GM19351 (cell line): Measurements from ENCODE around the gene UMODL1.

Source experiments
- ATAC-seq: cut with Tn5 transposase; IDR thresholded peaks from one replicate; pipeline ENCODE4 v1.9.1; 2021; ENCODE audit warnings: mild to moderate bottlenecking, moderate library complexity; ENCODE audit not compliant: unreplicated experiment

Gene UMODL1

DNA sequence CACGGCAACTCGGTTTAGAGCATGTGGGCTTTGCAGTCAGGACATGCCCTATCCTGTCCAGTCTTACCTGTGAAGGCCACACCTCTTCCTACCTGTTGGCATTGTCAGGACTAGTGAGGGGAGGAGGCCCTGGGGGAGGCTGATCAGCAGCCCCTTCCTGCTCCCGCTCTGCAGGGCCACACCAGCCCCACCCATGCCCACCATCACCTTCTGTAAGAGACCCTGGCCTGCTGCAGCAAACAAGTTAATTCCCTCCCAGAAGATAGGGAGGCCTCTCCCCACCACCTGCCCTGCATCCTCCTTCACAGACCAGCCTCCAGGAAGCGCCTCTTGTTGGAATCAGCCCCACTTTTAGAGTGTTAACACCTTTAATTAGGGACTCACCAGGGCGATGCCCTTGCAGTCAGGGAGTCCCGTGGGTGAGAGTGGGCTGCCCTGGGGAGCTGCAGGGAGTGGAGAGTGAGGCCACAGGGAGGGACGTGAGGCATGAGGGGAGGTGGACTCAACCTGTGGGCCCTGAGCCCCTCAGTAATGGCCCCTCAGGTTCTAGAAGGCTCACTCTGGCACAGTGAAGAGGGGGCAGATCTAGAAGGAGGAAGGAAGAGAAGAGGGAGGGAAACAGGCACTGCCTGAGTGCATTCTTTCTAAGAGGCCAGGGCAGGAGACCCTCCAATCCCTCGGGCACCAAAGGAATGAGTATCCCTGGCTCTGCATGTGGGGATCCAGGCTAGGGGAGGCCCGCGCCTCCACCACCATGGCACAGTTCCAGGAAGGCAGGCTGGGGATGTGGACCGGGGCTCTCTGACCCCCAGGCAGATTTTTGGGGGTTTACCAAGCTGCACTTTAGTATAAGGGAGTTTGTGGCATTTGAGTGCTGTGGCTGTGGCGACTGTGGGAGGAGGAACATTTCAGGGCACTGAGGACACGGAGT, 8.2 kb downstream of the UMODL1 start:
- ATAC-seq, result no peak

DNA sequence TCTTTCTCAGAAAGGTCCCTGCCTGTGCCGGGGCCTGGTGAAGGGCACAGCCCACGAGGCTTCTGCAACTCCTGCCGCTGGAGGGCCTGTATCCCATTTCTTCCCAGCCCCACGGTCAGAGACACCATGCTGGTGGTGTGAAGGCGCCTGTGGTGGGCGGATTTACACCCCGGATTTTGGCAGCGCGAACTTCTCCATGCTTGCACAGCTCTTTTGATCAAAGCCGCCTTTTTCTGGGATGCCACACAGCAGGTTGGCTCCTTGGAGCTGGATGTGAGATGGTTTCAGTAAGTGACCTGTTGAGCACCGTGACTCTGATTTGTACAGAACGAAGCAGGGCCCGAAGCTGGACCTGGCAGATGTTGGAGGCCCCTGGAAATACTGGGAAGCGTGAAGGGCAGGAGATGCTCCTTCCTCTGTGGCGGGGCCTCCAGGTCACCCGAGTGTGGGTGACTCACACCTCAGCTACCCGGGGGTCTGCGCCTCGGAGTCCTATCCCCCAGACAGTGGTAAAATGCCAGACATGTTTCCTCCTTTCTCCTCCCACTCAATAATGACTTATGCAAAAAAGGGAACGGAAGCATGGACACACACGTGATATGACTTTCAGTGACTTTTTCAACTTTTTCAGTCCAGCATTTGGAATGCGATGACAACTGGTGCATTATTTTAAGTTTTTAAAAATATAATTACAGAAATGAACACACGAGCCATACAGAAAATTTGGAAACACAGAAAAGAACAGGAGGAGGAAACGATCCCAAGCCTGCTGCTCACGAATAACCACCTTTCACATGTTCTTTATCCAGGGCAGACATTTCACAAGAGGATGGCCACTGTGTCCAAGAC, 9.0 kb downstream of the UMODL1 start:
- ATAC-seq, result no peak

DNA sequence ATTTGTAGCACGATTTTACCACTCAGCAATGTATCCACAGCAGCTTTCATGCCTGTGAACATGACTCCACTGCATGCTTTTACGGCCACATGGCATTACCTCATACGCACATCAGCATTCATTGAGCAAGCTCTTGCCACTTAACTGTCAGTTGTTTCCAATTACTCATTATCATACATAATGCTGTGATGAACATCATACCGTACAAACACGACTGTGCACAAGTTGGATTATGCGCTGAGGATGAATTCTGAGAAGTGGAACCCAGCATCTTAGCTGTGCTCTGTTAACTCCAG, 9.6 kb downstream of the UMODL1 start:
- ATAC-seq, result no peak

DNA sequence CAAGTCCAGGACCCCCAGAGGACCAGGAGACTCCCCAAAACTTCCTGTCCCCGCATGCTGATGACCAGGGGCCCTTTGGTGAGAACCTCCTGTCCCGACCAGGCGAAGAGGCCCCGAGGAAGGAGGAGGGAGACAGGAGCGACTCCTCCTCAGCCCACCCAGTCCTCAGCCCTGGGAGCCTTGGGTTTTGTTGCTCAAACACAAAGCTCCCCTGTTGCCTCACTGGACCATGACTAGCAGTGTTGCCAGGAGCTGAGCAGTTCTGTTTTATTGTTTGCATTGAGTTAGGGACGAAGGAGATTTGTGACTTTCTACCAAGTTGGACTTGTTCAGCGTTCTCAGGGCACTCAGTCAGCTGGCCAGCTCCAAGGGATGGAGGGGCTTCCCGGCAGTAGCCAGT, 10.0 kb downstream of the UMODL1 start:
- ATAC-seq, result no peak

DNA sequence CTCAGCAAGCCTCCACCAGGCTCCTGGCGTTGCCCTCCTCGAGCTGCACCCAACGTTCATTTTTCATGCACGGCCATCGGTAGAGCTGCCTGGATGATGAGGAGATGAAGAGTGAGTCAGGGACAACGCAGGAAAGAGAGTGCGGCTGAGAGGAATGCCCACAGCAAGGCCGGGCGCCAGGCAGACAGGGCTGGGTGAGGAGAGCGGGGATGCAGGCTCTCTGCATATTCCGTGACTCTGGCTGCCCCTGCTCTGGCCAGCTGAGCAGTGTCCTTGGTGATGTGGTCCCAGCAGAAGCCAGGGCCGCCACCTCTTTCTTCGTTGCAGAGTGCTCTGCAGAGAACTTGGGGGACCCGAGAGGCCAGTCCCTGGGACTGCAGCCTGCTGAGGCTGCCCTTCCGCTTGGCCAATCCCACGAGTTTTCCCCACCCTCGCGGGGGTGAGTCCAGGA, 10.8 kb downstream of the UMODL1 start:
- no peak for ATAC-seq

DNA sequence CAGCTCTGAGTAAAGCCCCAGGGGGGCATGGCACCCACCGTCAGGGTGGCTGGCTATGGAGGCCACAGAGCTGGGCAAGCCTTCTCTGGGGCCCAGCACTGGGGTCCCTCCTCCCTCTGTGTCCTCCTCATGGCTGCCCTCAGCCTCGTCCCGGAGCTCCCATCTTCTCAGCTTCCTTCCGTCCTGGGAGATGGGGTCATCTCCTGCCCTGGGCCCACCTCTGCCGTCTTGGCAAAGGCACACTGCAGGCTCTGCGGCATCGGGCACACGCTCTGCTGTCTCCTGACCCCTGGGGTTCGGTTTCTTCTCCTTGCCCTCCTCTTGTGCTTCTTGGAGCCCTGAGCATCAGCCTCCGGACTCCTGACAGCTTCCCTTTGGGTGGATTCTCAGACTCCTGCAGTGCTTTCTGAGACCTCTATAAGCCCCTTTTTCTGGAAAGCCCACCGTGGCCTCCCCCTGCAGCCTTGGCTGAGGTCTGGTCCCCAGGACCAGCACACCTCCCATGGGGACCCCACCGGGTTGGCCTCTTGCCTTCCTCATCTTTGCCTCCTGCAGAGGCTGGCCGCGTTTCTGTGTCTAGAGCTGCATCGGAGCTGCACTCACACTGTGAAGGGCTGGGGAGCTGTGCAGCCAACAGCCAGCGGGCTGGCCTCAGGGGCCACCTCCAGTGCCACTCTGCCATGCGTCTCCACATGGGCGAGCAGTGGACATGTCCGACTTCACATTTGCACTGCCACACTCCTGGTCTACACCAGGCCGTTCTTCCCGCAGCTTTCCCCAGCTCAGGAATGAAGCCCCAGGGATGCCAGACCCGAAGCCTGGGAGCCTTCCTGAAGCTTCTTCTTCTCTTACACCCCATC, 11.6 kb downstream of the UMODL1 start:
- ATAC-seq, result no peak

DNA sequence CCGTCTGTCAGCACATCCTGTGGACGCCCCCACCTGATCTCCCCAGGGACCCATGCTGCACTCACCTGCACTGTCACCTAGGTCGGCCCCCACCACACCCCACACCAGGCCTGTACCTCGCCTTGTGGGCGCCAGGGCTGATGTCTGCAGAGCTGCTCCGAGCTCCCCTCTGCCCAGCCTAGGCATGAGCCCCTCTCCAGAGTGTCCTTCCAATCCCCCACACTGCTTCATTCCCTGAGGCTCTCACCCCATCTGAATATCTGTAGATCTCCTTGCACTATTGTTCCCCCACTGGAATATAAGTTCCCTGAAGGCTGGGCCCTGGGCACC, 12.2 kb downstream of the UMODL1 start:
- no peak for ATAC-seq

DNA sequence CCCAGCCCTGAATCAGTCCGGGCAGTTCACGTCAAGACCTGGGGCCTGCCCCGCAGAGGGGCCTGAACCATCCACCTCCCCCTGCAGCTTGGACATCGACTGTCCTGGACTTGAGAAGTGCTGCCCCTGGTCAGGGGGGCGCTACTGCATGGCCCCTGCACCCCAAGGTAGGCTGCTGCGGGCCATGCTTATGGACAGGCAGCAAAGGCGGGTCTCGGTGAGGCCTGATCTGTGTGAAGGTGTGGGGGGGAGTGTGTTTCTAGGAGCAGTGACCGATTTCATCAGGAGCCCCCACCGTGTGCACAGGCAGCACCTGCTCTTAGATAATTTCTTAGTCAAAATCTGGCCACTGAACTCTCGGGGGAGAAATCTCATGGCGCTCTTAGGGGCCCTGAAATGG, 13.0 kb downstream of the UMODL1 start:
- ATAC-seq, result no peak

DNA sequence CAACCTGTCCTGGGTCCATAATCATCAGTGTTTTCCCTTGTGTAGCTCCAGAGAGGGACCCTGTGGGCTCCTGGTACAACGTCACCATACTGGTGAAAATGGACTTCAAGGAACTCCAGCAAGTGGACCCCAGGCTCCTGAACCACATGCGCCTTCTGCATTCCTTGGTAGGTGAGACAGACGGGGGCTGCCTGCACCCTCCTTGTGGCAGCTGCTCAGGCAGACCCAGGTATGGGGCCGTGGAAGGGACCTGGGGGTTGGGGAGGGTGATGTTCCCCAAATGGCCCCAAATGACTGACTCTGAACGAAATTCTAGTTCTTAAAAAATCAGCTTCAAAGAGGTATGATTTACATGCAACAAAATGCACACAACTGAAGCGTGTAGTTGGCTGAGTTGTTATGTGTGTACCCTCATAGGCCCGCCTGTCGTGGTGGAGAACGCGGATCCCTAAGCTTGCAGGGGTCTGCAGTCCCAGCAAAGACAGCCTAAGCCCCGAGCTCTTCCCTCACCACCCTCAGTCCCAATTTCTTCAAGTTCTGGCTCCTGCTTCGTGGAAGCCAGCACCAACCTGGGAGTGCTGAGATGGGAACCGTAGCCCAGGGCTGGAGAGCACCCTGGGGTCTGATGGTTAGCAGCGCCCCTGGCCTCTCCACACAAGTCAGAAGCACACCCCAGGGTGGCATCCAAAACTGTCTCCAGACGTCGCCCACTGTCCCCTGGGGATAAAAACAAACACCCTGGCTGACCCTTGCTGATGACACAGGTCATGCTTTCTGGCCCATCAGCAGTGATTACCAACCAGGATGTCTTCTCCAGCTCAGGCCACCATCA, 14.3 kb downstream of the UMODL1 start:
- no peak for ATAC-seq

DNA sequence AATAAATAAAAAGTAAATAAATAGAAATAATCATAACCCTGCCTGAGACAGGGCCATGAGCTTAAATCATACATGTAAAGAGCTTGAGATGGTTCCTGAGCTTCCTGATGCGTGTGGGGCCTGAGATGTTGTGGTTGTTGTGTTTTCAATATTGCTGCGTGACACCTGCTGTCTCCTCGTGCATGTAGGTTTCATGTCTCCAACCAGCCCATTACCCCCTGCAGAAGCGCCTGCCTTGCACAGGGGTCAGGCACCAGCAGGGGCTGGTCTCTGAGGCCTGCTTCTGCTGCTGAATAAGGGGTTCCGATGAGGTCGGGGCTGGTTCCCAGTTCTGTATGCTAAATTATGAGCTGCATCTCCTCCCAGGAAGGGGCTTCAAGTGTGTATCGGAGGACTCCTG, 15.9 kb downstream of the UMODL1 start:
- no peak for ATAC-seq

DNA sequence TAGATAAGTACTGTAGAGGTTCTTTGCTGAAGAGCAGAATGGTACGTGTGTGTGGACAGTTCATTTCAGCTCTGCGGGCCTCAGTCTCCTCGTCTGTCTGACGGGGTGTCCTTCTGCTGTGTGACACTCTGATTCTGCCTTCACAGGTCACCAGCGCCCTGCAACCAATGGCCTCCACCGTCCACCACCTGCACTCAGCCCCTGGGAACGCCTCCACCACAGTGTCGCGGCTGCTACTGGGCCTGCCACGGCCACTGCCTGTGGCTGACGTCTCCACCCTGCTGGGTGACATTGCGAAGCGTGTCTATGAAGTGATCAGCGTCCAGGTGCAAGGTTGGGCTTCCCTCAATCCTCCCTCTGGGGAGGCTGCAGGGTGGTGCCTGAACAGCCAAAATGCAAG, 17.0 kb downstream of the UMODL1 start:
- no peak for ATAC-seq

DNA sequence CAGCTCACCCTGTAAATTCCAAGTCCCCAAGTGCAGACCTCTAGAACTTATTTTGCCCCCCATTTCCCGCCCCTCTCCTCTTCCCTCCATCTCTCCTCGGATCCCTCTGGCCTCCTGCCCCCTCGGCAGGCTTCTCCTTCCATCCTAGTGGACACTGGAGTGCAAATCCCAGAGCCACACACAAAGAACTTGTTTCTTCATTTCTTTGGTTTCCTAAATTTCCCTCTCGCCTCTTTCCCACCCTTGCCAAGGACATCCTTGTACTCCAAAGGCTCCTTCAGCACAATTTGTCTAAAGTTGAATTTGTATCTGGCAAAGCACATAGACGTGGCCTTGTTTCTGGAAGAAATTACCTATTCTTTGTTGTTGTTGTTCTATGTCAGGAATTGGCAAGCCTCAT, 17.5 kb downstream of the UMODL1 start:
- ATAC-seq, result no peak

DNA sequence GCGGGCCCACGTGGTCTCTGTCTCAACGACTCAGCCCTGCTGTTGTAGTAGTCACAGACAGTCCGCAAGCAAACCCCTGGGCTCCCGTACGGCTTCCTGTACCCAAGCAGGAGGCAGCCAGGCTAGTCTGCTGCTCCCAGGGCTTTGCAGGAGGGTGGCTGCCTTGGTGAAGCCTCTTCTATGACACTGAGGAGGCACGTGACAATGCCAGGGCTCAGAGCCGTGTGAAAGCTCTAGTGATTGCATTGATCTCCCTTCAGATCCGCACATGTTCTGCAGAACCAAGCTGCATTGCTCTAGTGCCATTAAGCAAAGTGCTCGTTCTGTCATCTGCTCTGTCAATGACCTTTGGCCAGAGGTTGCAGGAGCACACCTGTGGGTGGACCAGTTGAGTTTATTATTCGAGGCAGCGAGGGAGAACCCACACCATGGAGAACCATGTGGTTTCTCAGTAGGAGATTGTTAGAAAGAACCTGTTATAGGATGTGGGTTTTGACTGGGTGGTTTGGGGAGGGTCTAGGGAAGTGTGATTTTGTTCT, 18.0 kb downstream of the UMODL1 start:
- no peak for ATAC-seq

DNA sequence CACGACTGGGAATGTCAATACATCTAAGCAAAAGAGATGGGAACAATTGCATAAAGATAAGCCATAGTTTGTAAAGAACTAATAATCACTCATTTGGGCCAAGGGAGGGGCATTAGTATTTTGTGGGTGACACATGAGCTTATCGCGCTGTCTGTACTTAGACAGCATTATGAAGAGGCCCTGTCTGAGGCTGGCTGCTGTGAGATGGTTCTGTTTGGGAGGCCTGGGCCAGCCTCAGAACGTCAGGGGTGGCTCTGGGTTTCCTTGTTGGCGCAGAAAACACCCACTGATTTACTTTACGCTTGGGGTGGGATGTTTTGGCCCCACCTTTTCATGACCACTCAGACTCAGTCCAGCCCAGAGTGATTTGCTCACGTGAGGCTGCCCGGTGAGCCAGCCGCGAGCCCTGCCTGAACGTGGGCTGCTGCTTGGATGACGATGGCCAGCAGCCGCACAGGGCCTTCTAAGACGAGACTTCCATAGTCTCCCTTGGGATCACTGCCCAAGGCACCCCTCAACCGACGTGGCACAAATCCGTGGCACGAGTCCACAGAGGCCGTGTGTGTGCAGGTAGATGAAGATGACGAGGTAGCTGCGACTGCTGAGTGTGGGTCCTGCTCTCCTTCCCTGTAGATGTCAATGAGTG, 18.7 kb downstream of the UMODL1 start:
- ATAC-seq, result no peak

DNA sequence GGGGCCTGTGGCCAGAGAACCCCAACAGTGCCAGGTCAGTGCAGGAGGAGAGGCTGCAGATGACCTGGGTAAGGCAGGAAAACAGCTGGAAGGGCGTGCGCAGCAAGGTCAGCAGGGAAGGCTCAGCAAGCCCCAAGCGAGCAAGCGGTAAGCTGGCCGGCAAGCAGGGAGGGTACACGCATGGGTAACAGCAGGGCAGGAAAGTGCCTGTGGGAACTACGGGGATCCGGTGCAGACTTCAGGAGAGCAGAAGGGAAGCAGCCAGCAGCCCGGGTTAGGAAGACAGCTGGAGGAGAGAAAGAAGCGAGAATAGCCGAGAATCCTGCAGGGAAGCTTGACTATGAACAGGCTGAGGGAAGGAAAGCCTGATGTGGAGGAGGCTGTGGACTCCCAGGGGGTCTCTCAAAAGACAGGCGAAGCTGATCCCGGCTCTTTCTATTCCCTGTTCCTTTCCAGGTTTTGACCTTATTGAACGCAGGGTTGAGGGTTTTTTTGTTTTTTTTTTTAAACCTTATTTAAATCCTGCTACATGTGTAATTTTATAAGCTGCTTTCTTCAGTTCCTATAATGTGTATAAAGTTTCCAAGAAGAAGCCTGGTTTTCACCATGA, 20.9 kb downstream of the UMODL1 start:
- ATAC-seq, result no peak

DNA sequence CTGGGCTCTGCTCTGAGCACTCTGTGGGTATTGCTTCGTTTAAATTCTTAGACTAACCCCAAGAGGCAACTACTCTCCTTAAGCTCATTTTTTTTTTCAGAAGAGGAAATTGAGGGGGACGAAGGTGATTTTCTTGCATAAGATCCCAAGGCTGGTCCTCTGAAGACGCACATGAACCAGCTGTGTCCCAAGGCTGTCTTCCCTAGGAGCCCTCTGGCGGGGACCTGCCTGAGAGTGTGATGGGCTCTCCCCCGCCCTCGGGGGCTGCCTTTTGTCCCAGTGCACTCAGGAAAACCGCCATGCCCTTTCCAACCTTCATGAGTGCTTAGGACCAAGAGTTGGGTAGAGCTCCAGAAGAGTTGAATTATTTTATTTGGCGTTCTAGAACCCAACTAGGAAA, 21.7 kb downstream of the UMODL1 start:
- no peak for ATAC-seq

DNA sequence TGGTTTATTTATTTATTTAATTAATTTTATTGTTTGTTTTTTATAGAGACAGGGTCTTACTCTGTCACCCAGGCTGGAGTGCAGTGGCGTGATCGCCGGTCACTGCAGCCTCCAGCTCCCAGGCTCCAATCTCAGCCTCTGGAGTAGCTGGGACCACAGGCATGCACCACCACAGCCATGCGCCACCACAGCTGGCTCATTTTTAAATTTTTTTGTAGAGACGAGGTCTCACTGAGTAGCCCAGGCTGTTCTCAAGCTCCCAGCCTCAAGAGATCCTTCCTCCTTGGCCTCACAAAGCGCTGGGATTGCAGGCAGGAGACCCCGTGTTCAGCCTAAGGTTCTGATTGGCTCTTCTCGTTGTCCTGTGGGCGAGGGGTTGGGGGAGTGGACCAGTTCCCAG, 22.1 kb downstream of the UMODL1 start:
- no peak for ATAC-seq

DNA sequence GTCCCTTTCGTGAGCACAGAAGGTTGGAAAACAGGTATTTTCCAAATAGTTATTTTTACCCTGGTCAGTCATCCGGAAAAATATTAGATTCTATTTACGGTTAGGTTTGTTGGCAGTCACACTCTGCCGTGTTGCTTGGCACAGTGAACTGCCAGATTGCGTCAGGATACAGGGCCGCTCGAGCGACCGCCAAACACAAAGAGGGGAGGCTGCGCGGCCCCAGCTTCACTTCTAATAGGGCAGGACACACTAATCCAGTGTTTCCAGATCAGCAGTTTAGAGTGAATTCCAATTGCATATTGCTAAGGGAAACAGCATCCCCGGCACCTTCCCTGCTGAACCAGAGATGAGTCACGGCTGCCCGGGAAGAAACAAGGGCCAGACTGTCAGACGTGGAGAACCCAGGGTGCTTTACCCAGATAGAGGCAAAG, 22.9 kb downstream of the UMODL1 start:
- no peak for ATAC-seq

DNA sequence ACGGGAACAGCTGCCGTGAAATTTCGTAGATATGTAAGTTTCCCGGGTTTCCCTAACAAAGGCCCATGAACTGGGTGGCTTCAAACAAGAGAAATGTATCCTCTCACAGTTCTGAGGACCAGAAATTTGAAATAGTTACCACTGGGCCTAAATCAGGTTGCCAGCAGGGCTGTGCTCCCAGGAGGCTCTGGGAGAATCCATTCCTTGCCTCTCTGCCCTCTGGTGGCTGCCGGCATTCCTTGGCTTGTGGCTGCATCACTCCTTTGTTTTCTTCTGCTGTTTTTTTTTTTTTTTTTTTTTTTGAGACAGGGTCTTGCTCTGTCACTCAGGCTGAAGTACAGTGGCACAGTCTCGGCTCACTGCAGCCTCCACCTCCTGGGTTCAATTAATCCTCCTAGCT, 23.7 kb downstream of the UMODL1 start:
- ATAC-seq, result no peak
